ENCODE results near the gene FIZ1.
A peak's percentile ranks its signal among the peaks of the same experiment; 100 is the strongest.

The FIZ1 gene

GRCh38 chr19:55601084-55601483, 1.8 kb upstream of the FIZ1 start:
- no peak for TF ChIP-seq ZNF274 (IDR thresholded peaks at IDR 0.05; ENCODE audit: low read depth, low read length)
- peak overlapping the region; percentile 84 for H3K4me3 ChIP-seq (ENCODE audit: low read length)

GRCh38 chr19:55600662-55601028, 1.3 kb upstream of the FIZ1 start:
- H3K4me3 ChIP-seq (ENCODE audit: low read length): peak overlapping the region; percentile 84
- TF ChIP-seq ZNF274 (IDR thresholded peaks at IDR 0.05; ENCODE audit: low read depth, low read length): no peak

GRCh38 chr19:55599842-55600661, 735 bp upstream of the FIZ1 start, which contains the start of gene ZNF524:
TSS of gene ZNF524 (plus strand) at chr19:55600288. CDS start at chr19:55602113, 1,825 bp downstream.
- TF ChIP-seq ZNF274 (IDR thresholded peaks at IDR 0.05; ENCODE audit: low read depth, low read length): no peak
- H3K4me3 ChIP-seq (ENCODE audit: low read length): peak within 1 kb of the TSS; percentile 84

DNA sequence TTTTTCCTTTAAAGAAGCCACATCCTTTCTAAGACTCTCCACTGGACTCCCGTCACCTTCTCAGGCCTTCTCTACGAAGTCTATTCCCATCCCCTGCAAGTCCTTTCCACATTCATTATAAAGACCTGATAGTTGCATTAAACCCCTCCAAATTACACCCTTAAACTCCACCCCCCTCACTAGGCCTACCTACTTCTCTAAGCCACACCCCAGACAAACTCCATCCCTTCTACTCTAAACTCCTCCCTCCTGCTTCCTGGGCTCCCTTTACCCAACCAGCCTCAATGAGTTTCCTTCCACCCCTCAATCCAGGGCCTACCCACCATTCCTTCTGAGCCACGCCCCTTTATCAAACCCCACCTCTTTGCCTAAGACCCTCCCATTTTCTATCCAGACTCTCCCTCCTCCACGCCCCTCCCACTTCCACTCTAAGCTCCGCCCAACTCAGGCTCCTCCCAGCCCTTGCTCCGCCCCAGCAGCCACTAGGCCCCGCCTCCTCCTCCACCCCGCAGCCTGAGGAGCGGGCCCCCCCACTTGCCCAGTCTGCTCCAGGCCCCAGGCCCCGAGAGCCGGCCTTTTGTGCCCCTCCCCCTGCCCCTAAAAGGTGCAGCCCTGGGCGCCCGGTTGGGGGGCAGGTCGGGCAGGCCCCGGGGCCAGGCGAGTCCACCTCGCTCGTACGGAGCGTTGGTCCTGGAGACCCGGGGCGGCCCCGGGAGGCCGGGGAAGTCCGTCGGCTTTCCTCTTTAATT, 424 bp downstream of the FIZ1 start:
- no peak for TF ChIP-seq ZNF274 (IDR thresholded peaks at IDR 0.05; ENCODE audit: low read depth, low read length)
- peak overlapping the region; percentile 84; the same call in 1 of the 2 replicates for H3K4me3 ChIP-seq (ENCODE audit: low read length)

DNA sequence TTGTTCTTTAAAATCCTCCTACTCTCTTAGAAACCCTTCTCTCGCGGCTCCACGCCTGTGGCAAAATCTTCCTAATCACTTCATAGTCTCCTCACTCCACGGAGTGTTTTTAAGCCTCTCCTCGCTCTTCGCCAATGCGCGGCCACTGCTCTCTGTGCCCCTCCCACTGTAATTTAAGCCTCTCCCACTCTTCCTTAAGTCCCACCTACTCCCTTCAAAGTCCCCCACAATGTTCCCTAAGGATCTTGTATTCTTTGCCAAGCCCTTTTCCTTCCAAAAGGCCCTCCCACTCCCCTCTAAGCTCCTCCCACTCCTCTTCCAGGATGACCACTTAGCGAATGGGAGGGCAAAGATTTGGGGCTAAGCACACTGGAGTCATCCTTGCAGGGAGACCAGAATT, 1.3 kb downstream of the FIZ1 start:
- TF ChIP-seq ZNF274 (IDR thresholded peaks at IDR 0.05; ENCODE audit: low read depth, low read length): no peak
- H3K4me3 ChIP-seq (ENCODE audit: low read length): no peak overlapping the region

DNA sequence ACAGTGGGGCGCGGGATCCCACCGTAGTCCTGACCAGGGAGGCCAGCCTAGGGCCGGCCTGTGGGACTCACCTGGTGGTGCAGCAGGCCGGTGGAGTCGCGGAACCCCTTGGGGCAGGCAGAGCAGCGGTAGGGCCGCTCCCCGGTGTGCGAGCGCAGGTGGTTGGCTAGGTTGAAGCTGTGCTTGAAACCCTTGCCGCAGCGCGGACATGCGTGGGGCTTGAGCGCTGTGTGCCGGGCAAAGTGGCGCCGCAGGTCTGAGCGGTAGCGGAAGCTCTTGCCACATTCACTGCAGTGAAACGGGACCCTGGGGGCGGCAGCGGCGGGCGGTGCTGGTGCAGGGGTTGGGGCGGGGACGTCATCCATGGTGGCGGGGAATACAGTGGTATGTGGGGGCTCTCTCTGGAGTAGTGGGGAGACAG, 1.8 kb downstream of the FIZ1 start:
- no peak overlapping the region for H3K4me3 ChIP-seq (ENCODE audit: low read length)
- TF ChIP-seq ZNF274 (IDR thresholded peaks at IDR 0.05; ENCODE audit: low read depth, low read length): no peak

- no peak for TF ChIP-seq ZNF274 (IDR thresholded peaks at IDR 0.05; ENCODE audit: low read depth, low read length)
- H3K4me3 ChIP-seq (ENCODE audit: low read length): no peak overlapping the region
These were observed 3.0 kb downstream of the FIZ1 start for GRCh38 chr19:55596304-55596703.

- TF ChIP-seq ZNF274 (IDR thresholded peaks at IDR 0.05; ENCODE audit: low read depth, low read length): no peak
- H3K4me3 ChIP-seq (ENCODE audit: low read length): no peak overlapping the region
These were observed 4.2 kb downstream of the FIZ1 start for GRCh38 chr19:55594996-55595545.

- no peak for TF ChIP-seq ZNF274 (IDR thresholded peaks at IDR 0.05; ENCODE audit: low read depth, low read length)
- H3K4me3 ChIP-seq (ENCODE audit: low read length): no peak overlapping the region
These were observed 6.1 kb downstream of the FIZ1 start for GRCh38 chr19:55593096-55593772.

DNA sequence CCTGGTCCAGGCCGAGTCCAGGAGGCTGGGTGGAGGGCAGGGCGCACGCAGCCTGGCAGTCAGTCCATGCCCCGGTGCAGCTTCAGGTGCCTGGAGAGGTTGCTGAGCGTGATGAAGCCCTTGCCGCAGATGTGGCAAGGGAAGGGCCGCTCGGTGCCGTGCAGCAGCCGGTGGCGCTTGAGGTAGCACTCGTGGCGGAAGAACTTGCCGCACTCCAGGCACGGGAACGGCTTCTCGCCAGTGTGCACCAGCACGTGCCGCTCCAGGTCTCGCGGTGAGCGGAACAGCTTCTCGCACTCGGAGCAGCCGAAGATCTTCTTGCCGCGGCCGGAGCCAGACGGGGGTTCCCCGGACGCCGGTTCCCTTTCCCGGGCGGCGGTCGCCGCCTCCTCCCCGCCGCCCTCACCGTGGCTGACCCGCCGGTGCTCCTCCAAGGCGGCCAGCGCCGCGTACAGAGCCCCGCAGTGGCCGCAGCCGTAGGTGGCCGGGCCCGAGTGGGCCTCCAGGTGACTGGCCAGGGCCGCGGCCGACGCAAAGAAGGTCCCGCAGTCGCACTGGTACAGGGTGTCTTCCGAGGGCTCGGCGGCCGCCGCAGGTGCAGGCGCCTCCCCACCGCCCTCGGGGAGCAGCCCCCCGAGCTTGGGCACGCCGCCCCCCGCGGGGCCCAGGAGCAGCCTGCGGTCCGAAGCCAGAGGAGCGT, 6.8 kb downstream of the FIZ1 start:
- no peak overlapping the region for H3K4me3 ChIP-seq (ENCODE audit: low read length)
- no peak for TF ChIP-seq ZNF274 (IDR thresholded peaks at IDR 0.05; ENCODE audit: low read depth, low read length)

GRCh38 chr19:55591555-55591954, 7.8 kb downstream of the FIZ1 start:
- TF ChIP-seq ZNF274 (IDR thresholded peaks at IDR 0.05; ENCODE audit: low read depth, low read length): no peak
- no peak overlapping the region for H3K4me3 ChIP-seq (ENCODE audit: low read length)

GRCh38 chr19:55590617-55591016, 8.7 kb downstream of the FIZ1 start:
- no peak overlapping the region for H3K4me3 ChIP-seq (ENCODE audit: low read length)
- TF ChIP-seq ZNF274 (IDR thresholded peaks at IDR 0.05; ENCODE audit: low read depth, low read length): no peak

GRCh38 chr19:55590109-55590508, 9.2 kb downstream of the FIZ1 start:
- TF ChIP-seq ZNF274 (IDR thresholded peaks at IDR 0.05; ENCODE audit: low read depth, low read length): no peak
- H3K4me3 ChIP-seq (ENCODE audit: low read length): no peak overlapping the region

GRCh38 chr19:55588738-55589137, 10.6 kb downstream of the FIZ1 start:
- TF ChIP-seq ZNF274 (IDR thresholded peaks at IDR 0.05; ENCODE audit: low read depth, low read length): no peak
- H3K4me3 ChIP-seq (ENCODE audit: low read length): no peak overlapping the region
